ENCODE data around the gene PCGF1. TPM values are rescaled to one million over a fixed set of nuclear protein-coding genes. Genes with fewer than 3 reads are reported as not detected.

The PCGF1 gene
- total RNA-seq, 1 experiment from 2014 or later: 39.9 TPM

GRCh38 chr2:74507926-74508520 lies 528 bp upstream of the PCGF1 start:
- ChIA-PET CTCF (no interaction called here), RAD21 (ENCODE audit: low non-redundant PET in 1 of 2, low total read pairs in 2 of 2, uncharacterized antibody in 2 of 2, unreplicated experiment in 2 of 2) (no interaction called here), POLR2A (interaction anchor here (0.9 to 1.8 kb wide), 3 partner anchors 18 to 50 kb away, joined by 3 to 7 read pairs (median 3); partner anchors contain the start of genes AUP1, DQX1, HTRA2 and WBP1)
- intact Hi-C loops (cut with micrococcal nuclease): no loop called here
- BruUV-seq (replicated peaks): TSS peak; percentile 74
- no peak overlapping the region for H2AFZ ChIP-seq (ENCODE audit: low read depth, low read length, poor library complexity, severe bottlenecking)
- H4K20me1 ChIP-seq (ENCODE audit: insufficient read depth): no peaks in the 10 kb centered on the region
- peak overlapping the region; percentile 85 to 93 for H3K4me3 ChIP-seq (replicated peaks in 1 of 2; ENCODE audit: low read depth in 1 of 2, low read length in 2 of 2)
- H3K9me3 ChIP-seq (ENCODE audit: control insufficient read depth in 1 of 2, insufficient read depth in 1 of 2, low read depth in 1 of 2, low read length in 2 of 2): no peaks in the 10 kb centered on the region
- no peak for DNase-seq (ENCODE audit: low read depth, low spot score)
- H3K27ac ChIP-seq (ENCODE audit: low read depth, low read length): peak overlapping the region; percentile 91
- no peaks in the 10 kb centered on the region for H3K9me2 ChIP-seq (ENCODE audit: insufficient read depth)
- no peaks in the 10 kb centered on the region for H3K27me3 ChIP-seq (ENCODE audit: insufficient read depth, low read length)
- peaks cover 22 to 41% of the 10 kb centered on the region in 2 experiments for H3K4me1 ChIP-seq (ENCODE audit: control insufficient read depth in 1 of 2, insufficient read depth in 2 of 2, low read length in 2 of 2)
- peak; percentile 48 for ATAC-seq
- peaks cover 22% of the 10 kb centered on the region for H3K79me2 ChIP-seq (ENCODE audit: insufficient read depth, low read length)
- no peak for TF ChIP-seq SIN3A (IDR thresholded peaks at IDR 0.05; ENCODE audit: low read depth)
- peak; percentile 58; the same call in 1 of the 2 replicates for TF ChIP-seq ZFX (IDR thresholded peaks at IDR 0.05)
- H3K9ac ChIP-seq (ENCODE audit: low read length): peak overlapping the region; percentile 85
- peaks cover 3 to 16% of the 10 kb centered on the region in 2 experiments; a peak in 2 of 4 replicates for H3K36me3 ChIP-seq (ENCODE audit: control insufficient read depth in 1 of 2, insufficient read depth in 2 of 2, low read length in 2 of 2)
- peak overlapping the region; percentile 99 for H3K4me2 ChIP-seq (ENCODE audit: low read length)

DNA sequence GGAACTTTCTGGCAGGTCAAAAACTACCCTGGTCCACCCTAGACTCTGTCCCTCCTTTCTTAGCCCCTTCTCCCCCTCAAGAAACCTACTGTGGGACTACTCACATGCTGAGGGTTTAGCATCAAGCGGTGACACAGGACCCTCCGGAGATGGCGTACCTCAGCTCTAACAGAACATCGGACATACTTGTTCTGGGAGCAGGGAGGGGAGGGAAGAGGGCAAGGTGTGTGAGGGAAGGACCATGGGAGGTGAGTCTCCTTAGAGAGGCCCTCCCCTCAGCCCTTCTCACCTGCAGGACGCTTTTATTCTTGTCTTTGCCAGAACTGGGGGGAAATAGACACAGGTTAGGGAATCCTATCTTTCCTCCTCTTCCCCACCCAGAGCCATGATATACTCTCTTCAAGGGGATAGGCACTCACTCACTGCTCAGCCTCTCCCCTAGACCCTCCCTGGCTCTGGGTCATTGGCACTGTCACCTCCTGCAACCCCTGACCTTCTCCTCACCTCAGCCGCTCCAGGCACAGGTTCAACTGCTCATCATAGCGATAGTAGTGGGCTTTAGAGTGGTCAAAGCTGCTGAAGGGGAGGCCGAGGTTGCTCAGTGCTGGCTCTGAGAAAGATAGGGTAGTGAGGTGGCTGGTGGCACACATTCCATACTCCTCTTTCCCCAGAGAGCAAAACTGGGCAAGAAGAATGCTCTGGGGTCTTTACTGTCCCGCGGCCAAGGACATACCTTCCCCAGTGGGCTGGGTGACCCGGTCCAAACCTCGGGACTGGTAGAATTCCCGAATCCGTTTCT lies 1.8 kb downstream of the PCGF1 start:
- peaks cover 22% of the 10 kb centered on the region for H3K79me2 ChIP-seq (ENCODE audit: insufficient read depth, low read length)
- peaks cover 3 to 16% of the 10 kb centered on the region in 2 experiments; a peak in 2 of 4 replicates for H3K36me3 ChIP-seq (ENCODE audit: control insufficient read depth in 1 of 2, insufficient read depth in 2 of 2, low read length in 2 of 2)
- intact Hi-C loops (cut with micrococcal nuclease): loop anchor here (1.0 kb wide), 1 partner anchor 25 kb away; no protein-coding TSS in a partner anchor
- H3K27me3 ChIP-seq (ENCODE audit: insufficient read depth, low read length): no peaks in the 10 kb centered on the region
- no peaks in the 10 kb centered on the region for H3K9me2 ChIP-seq (ENCODE audit: insufficient read depth)
- ATAC-seq: no peak
- no peaks in the 10 kb centered on the region for H4K20me1 ChIP-seq (ENCODE audit: insufficient read depth)
- DNase-seq (ENCODE audit: low read depth, low spot score): no peak
- no peak overlapping the region for H3K9ac ChIP-seq (ENCODE audit: low read length)
- H3K27ac ChIP-seq (ENCODE audit: low read depth, low read length): peak overlapping the region; percentile 91; the same call in 1 of the 2 replicates
- no TSS peak for BruUV-seq (replicated peaks)
- no peak overlapping the region for H2AFZ ChIP-seq (ENCODE audit: low read depth, low read length, poor library complexity, severe bottlenecking)
- ChIA-PET CTCF (interaction anchor here (1.7 kb wide), 1 partner anchor 26 kb away, joined by 4 read pairs; no protein-coding TSS in a partner anchor), POLR2A (interaction anchor here (1.8 kb wide), 1 partner anchor 50 kb away, joined by 3 read pairs; no protein-coding TSS in a partner anchor), RAD21 (ENCODE audit: low non-redundant PET in 1 of 2, low total read pairs in 2 of 2, uncharacterized antibody in 2 of 2, unreplicated experiment in 2 of 2) (no interaction called here)
- no peaks in the 10 kb centered on the region for H3K9me3 ChIP-seq (ENCODE audit: control insufficient read depth in 1 of 2, insufficient read depth in 1 of 2, low read depth in 1 of 2, low read length in 2 of 2)
- H3K4me1 ChIP-seq (ENCODE audit: control insufficient read depth in 1 of 2, insufficient read depth in 2 of 2, low read length in 2 of 2): peaks cover 30 to 63% of the 10 kb centered on the region in 2 experiments
- peak overlapping the region; percentile 85 to 93; a peak in 2 of 4 replicates for H3K4me3 ChIP-seq (replicated peaks in 1 of 2; ENCODE audit: low read depth in 1 of 2, low read length in 2 of 2)
- H3K4me2 ChIP-seq (ENCODE audit: low read length): peak overlapping the region; percentile 99
- TF ChIP-seq FOSL1 (IDR thresholded peaks at IDR 0.05; ENCODE audit: low read depth): no peak
- TF ChIP-seq ELF1 (IDR thresholded peaks at IDR 0.05; ENCODE audit: borderline replicate concordance, low read depth): no peak
- TF ChIP-seq TCF7L2 (IDR thresholded peaks at IDR 0.05; ENCODE audit: borderline replicate concordance, extremely low read depth, insufficient read depth, insufficient read length): no peak
- TF ChIP-seq, protein P1, sequence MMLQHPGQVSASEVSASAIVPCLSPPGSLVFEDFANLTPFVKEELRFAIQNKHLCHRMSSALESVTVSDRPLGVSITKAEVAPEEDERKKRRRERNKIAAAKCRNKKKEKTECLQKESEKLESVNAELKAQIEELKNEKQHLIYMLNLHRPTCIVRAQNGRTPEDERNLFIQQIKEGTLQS (IDR thresholded peaks at IDR 0.05): no peak
- TF ChIP-seq SRF (IDR thresholded peaks at IDR 0.05; ENCODE audit: low read depth): no peak
- TF ChIP-seq, protein P2, sequence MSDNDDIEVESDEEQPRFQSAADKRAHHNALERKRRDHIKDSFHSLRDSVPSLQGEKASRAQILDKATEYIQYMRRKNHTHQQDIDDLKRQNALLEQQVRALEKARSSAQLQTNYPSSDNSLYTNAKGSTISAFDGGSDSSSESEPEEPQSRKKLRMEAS (IDR thresholded peaks at IDR 0.05): no peak
- TF ChIP-seq EZH2 (IDR thresholded peaks at IDR 0.05): no peak
- no peak for TF ChIP-seq SIN3A (IDR thresholded peaks at IDR 0.05; ENCODE audit: low read depth)
- TF ChIP-seq JUND (IDR thresholded peaks at IDR 0.05): no peak
- no peak for TF ChIP-seq EZH2phosphoT487 (IDR thresholded peaks at IDR 0.05; ENCODE audit: borderline replicate concordance)
- no peak for TF ChIP-seq SP1 (IDR thresholded peaks at IDR 0.05; ENCODE audit: low read depth)
- no peak for TF ChIP-seq ZBTB33 (IDR thresholded peaks at IDR 0.05; ENCODE audit: extremely low read depth, insufficient replicate concordance, low read length)
